Activated CD8-positive, alpha-beta memory T cell treated with anti-CD3 and anti-CD28 coated beads for 1 hour (primary cell): Measurements from ENCODE around the gene HOXA2.

Experiments used
- DNase-seq, 2 donors: peaks; one replicate each; pipeline ENCODE4 v3.0.0-alpha.2; 2020; ENCODE audit warnings: low read depth in 1 of 2; ENCODE audit errors: extremely low read depth in 1 of 2

Gene HOXA2

DNA sequence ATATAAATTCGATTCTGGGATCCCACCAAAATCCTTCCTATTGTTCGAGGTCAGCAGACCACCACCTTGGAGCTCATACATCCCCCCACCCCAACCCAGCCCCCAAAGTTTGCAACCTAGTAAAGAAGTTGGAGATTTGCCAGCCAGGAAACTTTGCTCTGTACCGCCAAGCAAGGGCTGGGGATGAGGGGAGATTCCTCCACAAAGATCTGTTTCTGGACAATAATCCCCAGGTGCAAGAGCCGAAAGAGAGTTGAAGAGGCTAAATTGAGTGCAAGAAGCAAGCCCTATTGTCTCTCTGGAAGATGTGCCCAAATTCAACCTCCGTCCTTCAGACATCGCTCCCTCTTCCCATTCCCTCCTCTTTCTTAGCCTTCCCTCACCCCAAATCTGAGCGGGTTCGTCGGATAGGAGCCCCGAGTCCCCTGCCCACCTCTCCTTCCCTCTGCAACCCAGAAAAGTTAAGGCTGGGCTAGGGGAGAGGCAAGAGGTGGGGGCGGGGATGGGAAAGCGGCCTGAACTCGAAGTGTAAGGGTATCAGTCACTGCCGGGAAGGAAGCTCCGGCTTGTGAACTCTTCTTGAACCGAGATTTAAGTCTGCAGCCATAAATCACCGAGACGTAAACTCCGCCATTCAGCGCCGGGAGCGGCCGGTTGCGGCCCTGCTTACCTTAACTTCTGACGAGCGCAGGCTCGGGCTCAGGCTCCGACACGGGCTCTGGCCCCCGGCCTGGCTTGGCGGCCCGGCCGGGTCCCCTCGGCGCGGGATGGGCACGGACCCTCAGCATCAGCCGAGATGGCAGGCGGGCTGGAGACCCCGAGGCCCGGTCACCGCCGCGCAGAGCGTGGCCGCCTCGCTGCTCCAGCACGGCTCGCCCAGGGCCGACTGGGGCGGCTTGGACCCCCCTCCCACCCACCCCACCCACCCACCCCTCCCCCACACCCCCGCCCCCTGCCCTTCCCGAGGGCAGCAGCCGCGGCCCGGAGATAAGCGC lies 10.8 kb upstream of the HOXA2 start:
- DNase-seq, result no peak

GRCh38 chr7:27112361-27112760 lies 9.9 kb upstream of the HOXA2 start:
- DNase-seq, result no peak

GRCh38 chr7:27111751-27112277 lies 9.3 kb upstream of the HOXA2 start:
- DNase-seq, result no peak

DNA sequence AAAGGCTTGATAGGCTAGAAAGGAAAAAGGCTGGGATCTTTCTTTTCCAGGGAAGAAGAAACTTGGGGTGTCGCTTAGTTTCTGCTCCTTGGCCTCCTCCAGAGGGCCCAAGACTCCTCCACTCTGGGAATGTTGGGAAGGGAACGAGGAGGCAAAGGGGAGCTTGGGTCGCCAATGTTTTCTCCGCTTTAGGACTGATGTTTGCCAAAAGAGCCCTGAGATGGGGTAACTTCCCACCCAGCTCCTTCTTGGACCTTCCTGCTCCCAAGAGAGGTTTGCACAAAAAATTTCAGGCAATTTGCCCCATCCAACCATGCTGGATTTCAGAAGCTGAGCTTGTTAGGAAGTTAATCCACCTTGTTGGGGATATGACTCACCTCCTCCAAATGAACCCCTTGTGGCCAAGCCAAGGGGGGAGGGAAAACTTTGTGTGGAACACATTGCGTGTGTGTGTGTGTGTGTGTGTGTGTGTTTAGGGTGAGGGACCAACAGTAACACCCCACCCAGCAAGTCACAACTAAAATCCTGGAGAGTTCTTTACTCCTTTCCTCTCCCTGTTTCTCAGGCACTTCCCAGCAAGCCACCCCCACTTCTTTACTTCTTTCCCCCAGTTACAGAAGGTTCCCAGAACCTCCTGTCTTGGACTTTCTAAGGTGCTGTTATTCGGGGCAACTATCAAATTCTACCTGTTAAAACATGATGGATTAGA lies 8.7 kb upstream of the HOXA2 start:
- no peak for DNase-seq

DNA sequence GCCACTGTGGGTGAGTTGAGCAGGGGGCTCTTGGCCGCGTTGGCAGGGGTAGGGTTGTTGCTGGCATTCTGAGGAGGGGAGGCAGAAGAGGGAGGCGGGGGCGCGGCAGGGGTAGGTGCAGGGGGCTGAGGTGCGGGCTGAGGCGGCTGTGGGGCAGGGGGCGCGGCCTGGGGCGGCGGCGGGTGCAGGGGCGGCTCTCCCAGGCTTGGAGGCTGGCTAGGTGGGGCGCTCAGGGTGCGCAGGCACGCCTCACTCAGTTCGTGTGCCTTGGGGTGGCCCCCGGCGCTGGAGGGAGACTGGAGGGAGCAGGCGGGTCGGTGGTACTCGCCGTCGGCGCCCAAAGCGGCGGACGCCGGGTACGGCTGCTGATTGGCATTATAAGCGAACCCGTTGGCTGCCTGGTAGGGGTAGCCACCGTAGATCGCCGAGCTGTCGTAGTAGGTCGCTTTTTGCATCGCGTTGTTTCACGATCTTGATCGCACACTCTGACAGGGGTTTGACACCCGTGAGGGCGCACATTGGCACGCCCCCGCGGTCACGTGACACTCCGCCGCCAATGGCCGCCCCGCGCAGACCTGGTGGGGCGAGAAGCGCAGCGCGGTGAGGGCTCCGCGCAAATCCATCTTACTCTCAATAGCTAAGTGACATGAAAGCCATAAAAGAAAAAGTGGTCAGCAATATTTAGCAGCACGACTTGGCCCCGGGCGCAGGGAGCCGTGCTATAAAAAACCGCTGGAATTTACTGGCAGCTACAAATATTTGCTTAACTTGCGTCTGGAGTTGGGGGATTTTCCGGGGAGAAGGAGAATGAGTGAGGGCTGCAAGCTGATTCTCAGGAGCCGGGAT lies 7.9 kb upstream of the HOXA2 start:
- no peak for DNase-seq

DNA sequence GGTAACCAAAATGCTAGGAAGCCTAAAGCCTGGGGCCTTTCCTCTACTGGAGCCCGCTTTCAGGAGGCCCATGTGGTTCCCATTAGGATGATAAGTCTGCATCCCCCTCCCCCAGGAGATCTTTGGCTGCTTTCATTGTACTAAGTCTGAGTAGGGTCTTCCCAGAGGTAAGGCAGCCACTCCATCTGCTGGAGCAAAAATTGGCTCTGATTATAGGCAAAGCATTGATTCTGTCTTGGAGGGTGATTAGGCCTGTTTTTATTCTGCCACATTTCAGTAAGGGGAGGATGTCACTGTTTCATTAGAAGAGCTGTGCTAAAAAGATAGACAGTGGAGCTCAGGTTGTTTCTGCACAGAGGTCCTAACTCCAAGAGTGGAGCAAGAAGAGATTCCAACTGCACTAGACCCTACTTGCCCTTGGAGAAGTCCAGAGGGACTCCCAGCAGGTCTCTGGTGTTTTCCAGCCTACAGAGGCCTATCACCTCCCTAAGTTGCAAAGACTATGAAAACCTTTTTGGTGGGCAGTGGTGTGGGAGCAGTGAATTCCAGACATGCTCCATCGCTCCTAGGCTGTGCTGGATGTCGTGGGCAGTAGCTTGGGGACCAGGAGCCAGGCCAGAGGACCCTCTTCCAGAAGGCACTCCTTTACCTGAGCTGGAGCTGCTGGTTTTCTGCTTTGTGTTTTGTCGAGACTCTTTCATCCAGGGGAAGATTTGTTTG lies 7.1 kb upstream of the HOXA2 start:
- DNase-seq, result no peak

DNA sequence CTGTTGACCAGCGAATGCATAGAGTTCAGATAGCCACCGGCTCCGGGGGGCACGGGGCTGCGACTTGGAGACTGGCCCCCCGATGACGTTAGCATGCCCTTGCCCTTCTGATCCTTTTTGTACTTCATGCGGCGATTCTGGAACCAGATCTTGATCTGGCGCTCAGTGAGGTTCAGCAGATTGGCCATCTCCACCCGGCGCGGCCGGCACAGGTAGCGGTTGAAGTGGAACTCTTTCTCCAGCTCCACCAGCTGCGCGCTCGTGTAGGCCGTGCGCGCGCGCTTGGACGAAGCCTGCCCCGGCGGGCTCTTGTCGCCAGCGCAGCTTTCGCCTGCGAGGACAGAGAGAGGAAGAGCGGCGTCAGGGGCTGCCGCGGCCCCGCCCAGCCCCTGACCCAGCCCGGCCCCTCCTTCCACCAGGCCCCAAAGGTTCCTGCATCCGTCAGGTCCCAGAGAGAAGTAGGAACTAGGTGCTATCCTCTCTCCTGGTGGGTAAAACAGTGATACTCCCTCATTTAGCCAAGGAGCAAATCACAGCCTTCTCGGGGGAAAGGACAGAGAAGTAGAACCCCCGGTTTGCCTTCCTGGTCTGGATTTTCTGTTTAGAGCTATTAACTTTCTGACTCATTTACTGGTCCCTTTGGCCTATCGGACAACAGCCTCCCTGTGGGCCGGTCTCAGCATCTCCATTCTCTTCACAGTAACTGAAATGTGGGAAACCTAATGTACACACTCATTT lies 6.1 kb upstream of the HOXA2 start:
- no peak for DNase-seq

DNA sequence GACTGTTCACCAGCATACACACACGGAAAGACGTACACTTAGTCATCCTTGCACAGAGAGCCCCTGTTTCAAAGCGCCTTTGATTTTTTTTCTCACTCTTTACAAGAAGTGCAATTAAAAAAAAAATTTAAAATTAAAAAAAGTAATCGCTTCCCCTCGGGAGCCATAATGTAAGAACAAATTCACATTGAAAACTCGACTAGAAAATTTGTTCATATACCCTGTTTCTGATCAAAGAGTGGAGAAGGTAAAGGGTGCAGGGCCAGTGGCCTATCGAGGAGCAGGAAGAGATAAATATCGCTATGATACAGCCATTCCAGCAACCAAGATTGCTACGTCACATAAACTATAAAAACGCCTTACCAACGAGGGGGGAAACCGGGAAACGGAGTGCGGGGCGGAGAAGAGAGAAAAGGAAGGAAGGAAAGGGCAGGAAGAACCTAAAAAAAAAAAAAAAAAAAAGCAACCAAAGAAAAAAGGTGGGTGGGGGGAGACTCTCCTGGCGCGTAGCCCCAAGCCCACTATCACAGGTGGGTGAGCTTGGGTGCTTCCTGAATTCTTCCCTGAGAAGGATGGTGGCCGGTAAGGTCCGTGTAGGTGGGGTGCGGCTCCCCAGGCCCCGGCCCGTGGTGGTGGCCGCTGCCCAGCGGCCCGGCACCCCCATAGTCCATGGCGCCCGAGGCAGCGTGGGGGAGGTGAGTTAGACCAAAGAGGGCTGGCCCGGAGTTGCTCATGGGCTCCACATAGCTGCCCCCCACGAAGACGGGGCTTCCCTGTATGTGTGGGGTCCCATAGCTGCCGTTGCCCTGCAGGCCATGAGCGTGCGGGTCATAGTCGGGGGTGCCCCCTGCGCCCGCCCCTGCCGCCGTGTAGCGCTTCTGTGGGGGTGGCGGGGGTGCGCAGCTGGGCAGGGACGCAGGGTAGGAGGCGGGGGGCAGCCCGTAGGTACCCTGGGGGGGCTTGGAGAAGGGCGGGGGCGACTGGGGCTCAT lies 5.2 kb upstream of the HOXA2 start:
- DNase-seq, result no peak

- DNase-seq, result no peak
These were observed 4.4 kb upstream of the HOXA2 start for GRCh38 chr7:27106901-27107240.

- DNase-seq, result no peak
These were observed 3.9 kb upstream of the HOXA2 start for GRCh38 chr7:27106181-27106900.

DNA sequence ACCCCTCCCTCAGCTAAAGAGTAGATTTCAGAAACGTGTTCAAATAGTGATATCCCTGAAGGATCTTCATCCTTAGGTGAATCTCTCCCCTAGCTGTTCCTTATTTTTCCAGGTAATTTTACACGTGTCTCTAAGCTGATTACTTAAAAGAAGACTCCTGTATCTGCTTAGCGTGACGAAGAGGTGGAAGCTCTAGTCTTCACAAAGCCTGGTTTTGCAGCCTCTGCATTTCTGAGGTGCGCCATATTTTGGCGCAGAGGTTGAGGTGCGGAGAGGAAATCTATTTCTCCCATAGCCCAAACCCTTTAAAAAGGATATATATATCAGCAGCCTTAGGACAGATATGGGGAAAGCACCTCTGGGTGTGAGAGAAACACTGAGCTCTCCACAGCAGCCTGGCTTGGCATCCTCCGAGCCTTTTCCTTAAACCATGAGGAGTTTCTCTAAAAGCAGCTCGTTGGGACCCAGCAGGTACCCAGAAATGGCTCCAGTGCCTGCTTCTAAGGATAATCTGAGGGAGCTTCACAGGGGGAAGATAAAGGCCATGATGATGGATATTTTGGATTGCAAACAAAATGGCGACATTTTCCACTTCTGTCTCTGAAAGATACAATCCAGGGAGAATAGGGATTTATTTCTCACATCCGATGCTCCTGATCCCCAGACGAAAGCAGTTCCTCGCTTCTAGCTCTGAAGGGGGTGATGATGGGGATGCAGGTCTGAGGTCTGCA lies 3.0 kb upstream of the HOXA2 start:
- no peak for DNase-seq

DNA sequence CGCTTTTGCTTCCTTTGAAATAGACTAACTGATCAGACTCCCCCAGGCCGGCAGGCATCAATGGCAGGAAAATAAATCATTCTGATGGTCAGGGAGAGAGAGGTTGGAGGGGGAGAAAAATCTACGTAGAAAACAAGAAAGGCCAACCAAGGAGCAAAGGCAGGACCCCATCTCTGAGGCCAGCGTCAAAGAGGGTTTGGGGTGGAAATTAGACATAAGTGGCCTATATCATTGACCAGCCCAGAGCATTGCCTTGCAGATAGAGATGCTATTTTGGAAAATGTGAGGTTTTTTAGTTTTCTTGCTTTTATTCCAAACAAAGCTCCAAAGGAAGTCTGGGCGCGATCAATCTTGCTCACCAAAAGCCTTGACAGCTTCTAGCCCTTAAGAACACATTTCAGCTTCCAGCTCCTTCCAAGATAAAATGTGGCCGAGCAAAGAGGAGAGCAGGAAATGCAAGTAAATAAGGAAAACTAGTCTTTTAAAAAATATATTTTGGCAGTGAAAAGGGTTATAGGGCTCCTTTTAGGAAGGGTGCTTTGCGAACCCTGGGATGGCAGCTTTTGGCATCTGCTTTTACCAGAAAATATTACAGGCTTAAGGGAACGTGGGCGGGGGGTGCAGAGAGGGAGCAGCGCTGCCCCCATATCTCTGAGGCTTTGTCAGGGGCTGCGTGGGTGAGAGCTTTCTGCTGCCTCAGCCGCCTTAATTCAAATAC lies 2.0 kb upstream of the HOXA2 start:
- DNase-seq, result no peak

GRCh38 chr7:27103489-27104226 lies 1.2 kb upstream of the HOXA2 start:
- no peak for DNase-seq

DNA sequence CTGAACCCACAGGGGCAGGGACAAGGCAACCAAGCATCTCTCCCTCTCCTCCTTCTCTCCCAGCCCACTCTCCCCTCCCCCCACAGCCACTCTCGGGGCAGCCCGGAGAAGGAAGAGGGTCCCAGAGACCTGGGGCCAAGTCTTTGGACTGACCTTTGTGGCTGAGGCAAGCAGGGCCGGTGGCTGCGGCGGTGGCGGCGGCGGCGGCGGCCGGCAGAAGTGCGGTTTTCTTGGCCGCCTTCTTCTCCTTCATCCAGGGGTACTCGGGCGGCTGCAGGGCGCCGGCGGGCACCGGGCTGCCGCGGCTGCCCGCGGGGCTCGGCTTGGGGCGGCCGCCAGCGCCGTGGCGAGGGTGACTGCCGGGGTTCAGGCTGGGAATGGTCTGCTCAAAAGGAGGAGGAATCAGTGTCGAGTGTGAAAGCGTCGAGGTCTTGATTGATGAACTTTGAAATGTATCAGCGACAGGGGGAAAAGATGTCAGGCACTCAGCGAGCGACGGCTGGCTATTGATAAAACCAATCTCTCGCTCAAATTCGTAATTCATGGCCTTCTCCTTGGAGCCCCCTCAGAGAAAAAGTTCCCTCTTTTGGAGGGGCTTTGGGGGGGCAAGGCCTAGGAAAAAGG lies 414 bp downstream of the HOXA2 start:
- no peak for DNase-seq

DNA sequence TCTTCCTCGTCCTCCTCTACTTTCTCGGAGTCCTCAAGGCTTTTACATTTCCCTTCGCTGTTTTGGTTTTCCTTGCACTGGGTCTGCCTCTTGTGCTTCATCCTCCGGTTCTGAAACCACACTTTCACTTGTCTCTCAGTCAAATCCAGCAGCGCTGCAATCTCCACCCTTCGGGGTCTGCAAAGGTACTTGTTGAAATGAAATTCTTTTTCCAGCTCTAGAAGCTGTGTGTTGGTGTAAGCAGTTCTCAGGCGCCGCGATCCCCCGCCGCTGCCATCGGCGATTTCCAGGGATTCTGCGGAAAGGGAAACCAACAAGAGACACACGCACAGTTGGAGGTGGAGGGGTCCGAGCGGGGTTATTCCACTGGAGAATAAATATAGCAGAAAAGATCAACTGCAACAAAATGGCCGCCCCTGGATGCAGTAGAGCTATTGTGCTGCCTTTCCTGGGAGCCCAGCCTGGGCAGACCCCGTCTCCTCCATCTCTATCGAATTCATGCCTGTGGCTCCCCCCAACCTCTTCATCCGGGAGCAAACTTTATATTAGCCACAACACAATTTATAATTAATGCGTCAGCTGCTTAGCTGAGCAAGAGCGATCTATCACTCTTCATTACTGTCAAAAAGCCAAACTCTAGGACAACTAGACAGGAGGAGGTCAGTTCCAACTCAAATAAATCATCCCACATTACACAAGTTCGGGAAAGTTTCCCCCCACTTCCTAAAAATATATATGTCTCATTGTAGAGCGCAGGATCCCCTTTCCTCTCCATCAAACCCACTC lies 1.1 kb downstream of the HOXA2 start:
- no peak for DNase-seq
